Stimulated activated naive B cell treated with anti-CD40 and anti-IgM and Interleukin-4, amounts not matched to agents 10 μg/mL and 1 μg/mL and 100 μg/mL, for 72 hours (primary cell): ENCODE results near the gene SNX24.

Experiments
- ATAC-seq, 2 donors: fragments of 150-1000 bp; cut with Tn5 transposase; replicated peaks; 2 replicates each; pipeline ENCODE4 v1.10.0; 2021; ENCODE audit warnings: moderate library complexity in 1 of 2
- DNase-seq: peaks from one replicate; pipeline ENCODE4 v3.0.0; 2021
- H3K27ac Mint-ChIP-seq: one replicate; pipeline ENCODE4 v1.8.0; 2022; ENCODE audit warnings: mild to moderate bottlenecking, mixed read lengths
- H3K27me3 Mint-ChIP-seq, 2 donors: one replicate each; pipeline ENCODE4 v1.8.0; 2022; ENCODE audit warnings: mixed read lengths in 2 of 2
- H3K36me3 Mint-ChIP-seq, 2 donors: one replicate each; pipeline ENCODE4 v1.8.0; 2022; ENCODE audit warnings: mixed read lengths in 2 of 2, mild to moderate bottlenecking in 1 of 2
- H3K4me1 Mint-ChIP-seq, 2 donors: one replicate each; pipeline ENCODE4 v1.8.0; 2022; ENCODE audit warnings: mixed read lengths in 2 of 2, mild to moderate bottlenecking in 1 of 2
- H3K4me3 Mint-ChIP-seq, 2 donors: one replicate each; pipeline ENCODE4 v1.8.0; 2022; ENCODE audit warnings: mild to moderate bottlenecking in 2 of 2, mixed read lengths in 2 of 2, moderate library complexity in 1 of 2
- H3K9me3 Mint-ChIP-seq, 2 donors: one replicate each; pipeline ENCODE4 v1.8.0; 2022; ENCODE audit warnings: mixed read lengths in 2 of 2, mild to moderate bottlenecking in 1 of 2

SNX24 gene

DNA sequence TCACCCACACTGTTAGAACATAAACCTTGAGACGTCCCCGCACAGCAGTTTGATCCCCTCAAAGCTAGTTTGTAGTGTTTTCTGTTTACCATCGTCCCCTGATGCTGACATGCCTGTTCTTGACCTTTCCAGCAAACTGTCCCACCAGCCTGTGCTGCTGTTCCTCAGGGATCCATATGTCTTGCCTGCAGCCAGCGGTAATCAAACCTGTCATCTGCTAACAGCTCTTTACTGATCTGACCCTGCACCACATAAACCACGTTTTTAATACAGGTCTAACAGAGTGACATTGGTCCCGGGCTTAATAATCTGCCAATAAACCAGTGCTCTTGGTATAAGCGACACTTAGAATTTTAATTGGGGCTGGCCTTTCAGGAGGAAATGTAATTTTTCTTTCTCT lies 156.4 kb downstream of the SNX24 start:
- H3K27ac Mint-ChIP-seq = no peak overlapping the region
- no peaks in the 10 kb centered on the region for H3K9me3 Mint-ChIP-seq
- no peak overlapping the region for H3K4me3 Mint-ChIP-seq
- no peak for ATAC-seq
- no peaks in the 10 kb centered on the region for H3K36me3 Mint-ChIP-seq
- no peak for DNase-seq
- peaks cover 0 to 6% of the 10 kb centered on the region in 2 donors for H3K4me1 Mint-ChIP-seq
- H3K27me3 Mint-ChIP-seq = peaks cover 0 to 5% of the 10 kb centered on the region in 2 donors

DNA sequence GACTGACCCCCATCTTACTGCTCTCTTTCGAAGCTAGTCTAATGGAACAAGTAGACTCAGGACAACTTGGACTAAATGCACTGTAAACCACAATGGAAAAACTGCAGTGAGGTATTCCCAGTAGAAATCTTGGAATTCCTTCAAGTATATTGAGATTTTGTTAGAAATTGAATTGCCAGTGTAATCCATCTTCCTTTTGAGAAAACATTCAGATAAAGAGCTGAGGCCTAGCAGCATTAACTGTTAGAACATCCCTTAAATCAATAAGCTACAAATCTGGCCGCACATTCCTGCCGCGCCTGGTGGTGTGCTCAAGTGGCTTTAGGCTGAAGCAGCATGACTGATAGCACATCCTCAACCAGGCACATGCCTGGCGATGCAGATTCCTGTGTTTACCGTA lies 161.8 kb downstream of the SNX24 start:
- ATAC-seq (no peak), DNase-seq (no peak)
- Mint-ChIP-seq H3K4me3 (no peak overlapping the region), H3K36me3 (no peaks in the 10 kb centered on the region), H3K27me3 (no peaks in the 10 kb centered on the region), H3K27ac (no peak overlapping the region), H3K4me1 (no peaks in the 10 kb centered on the region), H3K9me3 (no peaks in the 10 kb centered on the region)

DNA sequence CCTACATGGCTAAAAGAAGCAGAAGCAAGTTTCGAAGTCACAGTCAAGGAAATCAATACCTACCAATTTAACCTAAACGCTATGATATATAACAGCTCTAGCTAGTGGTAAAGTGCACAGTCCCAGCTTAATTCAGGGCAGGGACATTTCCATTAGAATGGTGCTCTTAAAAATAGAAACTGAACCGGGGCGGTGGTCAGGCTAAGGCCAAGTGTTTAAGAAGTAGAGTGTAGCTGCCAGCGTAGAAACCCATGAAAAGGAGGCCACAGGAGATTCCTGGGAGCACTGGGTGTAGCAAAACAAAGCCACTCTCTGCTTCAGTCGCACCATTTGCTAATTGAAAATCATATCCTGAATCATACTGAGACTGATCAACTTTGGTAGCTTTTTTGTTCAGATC lies 162.3 kb downstream of the SNX24 start:
- DNase-seq (no peak), ATAC-seq (no peak)
- Mint-ChIP-seq H3K27ac (no peak overlapping the region), H3K4me3 (no peak overlapping the region), H3K4me1 (no peaks in the 10 kb centered on the region), H3K9me3 (no peaks in the 10 kb centered on the region), H3K27me3 (no peaks in the 10 kb centered on the region), H3K36me3 (no peaks in the 10 kb centered on the region)

DNA sequence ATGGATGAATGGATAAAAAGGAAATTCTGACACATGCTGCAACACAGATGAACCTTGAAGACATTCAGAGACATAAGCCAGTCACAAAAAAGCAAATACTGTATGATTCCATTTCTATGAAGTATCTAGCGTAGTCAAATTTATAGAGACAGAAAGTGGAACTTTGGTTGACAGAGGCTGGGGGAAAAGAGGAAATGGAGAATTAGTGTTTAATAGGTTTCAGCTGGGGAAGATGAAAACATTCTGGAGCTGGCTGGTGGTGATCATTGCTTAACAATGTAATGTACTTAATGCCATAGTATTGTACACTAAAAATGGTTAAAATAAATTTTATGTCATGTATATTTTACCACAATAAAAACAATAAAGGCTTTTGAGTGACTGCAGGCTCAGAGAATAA lies 166.9 kb downstream of the SNX24 start:
- H3K27me3 Mint-ChIP-seq = peaks cover 4 to 7% of the 10 kb centered on the region in 2 donors
- no peak overlapping the region for H3K27ac Mint-ChIP-seq
- no peak for ATAC-seq
- H3K9me3 Mint-ChIP-seq = peaks cover 0 to 4% of the 10 kb centered on the region in 2 donors
- H3K4me3 Mint-ChIP-seq = no peak overlapping the region
- no peaks in the 10 kb centered on the region for H3K4me1 Mint-ChIP-seq
- H3K36me3 Mint-ChIP-seq = peaks cover 0 to 2% of the 10 kb centered on the region in 2 donors
- DNase-seq = no peak

DNA sequence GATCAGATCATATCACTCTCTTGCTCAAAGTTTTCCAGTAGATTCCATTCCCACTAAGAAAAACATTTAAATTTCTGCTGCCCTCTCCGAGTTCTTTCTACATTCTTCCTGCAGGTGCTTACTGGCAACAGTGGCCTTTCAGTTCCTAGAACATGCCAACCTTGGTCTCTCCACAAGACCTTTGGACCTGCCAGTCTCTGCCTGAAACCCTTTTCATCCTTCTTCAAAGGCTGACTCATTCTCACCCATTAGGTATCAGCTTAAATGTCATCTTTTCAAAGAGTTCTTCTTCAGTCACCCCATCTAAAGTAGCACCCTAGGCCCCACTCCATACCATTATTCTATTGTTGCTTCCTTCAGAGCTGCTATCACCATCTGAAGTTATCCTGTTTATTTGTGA lies 169.3 kb downstream of the SNX24 start:
- no peak overlapping the region for H3K27ac Mint-ChIP-seq
- H3K4me1 Mint-ChIP-seq = no peaks in the 10 kb centered on the region
- H3K27me3 Mint-ChIP-seq = peaks cover 4 to 7% of the 10 kb centered on the region in 2 donors
- ATAC-seq = no peak
- H3K4me3 Mint-ChIP-seq = no peak overlapping the region
- peaks cover 0 to 2% of the 10 kb centered on the region in 2 donors for H3K36me3 Mint-ChIP-seq
- peaks cover 0 to 4% of the 10 kb centered on the region in 2 donors for H3K9me3 Mint-ChIP-seq
- no peak for DNase-seq

DNA sequence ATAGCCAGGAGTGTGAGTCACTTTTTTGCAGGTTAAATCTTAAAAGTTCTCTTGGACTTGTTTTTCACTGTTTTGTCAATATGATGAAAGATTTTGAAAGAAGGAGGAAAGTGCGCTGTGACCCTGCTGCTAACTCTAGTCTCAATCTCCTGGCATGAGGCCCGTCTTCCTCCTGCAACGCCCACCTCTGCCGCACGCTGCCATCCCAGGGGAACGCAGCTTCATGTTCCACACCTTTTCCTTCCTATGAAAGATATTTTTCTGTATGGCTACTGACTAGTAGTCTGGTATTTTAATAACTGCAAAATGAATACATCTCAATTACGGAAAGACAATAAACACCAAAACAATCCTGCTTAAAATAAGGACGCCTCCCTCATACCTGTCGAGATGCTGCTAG lies 182.8 kb downstream of the SNX24 start:
- Mint-ChIP-seq H3K27me3 (peaks cover 42 to 50% of the 10 kb centered on the region in 2 donors), H3K4me3 (no peak overlapping the region), H3K27ac (no peak overlapping the region), H3K36me3 (no peaks in the 10 kb centered on the region), H3K4me1 (no peaks in the 10 kb centered on the region), H3K9me3 (no peaks in the 10 kb centered on the region)
- DNase-seq (no peak), ATAC-seq (no peak)

DNA sequence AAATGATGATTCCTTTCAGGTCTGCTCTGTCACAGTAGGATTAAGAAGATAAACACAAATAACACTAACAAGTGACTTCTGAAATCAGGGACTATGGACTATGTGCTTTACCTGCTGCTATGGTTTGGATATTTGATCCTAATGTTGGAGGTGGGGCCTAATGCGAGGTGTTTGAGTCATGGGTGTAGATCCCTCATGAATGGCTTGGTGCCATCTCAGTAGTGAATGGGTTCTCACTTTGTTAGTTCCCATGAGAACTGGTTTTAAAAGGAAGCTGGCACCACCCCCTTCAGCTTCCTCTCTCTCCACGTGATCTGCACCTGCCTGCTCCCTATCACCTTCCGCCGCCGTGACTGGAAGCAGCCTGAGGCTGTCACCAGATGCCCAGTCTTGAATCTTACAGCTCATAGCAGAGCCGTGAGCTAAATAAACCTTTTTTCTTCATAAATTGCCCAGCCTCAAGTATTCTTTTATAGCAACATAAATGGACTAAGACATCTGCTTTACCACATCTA lies 187.8 kb downstream of the SNX24 start:
- peaks cover 11 to 25% of the 10 kb centered on the region in 2 donors for H3K4me1 Mint-ChIP-seq
- no peak for DNase-seq
- ATAC-seq = no peak
- peaks cover 64 to 79% of the 10 kb centered on the region in 2 donors for H3K27me3 Mint-ChIP-seq
- no peaks in the 10 kb centered on the region for H3K9me3 Mint-ChIP-seq
- no peak overlapping the region for H3K27ac Mint-ChIP-seq
- H3K4me3 Mint-ChIP-seq = no peak overlapping the region
- H3K36me3 Mint-ChIP-seq = no peaks in the 10 kb centered on the region

DNA sequence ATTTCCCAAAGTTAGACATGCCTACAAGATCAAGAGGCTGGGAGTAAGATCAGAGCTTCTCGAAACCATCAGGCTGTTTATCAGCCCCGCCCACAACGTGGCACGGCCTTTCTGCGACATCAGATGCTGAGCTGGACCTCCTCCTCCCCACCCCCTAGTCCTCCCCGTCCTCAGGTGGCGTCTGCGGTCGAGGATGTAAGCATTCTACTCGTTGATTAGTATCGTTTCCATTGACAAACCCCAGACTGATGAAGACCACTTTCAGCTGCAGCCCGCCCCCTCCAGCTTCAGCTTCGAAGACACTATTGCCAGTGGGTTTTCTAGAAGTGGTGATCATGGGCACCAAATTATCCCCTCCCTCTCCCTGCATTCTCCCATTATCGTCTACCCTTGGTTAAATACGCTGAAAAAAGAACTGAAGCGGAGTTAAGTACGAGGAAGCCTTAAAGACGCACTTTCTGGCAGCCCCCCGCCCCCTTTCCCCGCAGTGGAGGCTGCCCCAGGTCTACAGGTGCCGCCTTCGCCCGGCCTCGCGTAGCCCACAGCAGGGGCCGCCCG lies 190.0 kb downstream of the SNX24 start:
- Mint-ChIP-seq H3K4me3 (peak overlapping the region; percentile 84 to 92), H3K27me3 (peaks cover 63 to 87% of the 10 kb centered on the region in 2 donors)
- peak; percentile 11 for DNase-seq

DNA sequence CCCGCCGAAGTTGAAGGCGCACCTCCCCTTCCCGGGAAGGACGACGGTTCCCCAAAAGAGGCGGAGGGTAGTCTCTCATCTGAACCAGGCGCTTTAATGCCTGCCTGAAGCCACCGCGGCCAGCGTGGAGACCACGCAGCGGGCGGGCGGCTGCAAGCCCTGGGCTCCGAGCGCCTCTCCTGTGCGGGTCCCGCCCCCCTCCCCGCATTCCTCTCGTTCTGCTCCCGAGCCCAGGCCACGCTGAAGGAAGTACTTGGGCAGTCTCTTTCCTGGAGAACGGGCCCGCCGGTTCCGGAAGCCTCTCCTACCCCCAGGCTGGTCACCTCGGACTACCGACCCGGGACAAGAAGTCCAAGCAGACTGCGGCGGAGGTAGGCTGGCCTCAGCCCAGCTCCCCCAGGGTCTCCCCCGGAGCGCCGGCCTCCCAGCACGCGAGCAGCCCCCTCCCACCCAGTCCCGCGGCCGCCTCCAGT lies 190.5 kb downstream of the SNX24 start:
- Mint-ChIP-seq H3K4me3 (peak overlapping the region; percentile 84 to 92), H3K36me3 (no peaks in the 10 kb centered on the region), H3K9me3 (peaks cover 0 to 2% of the 10 kb centered on the region in 2 donors), H3K27me3 (peaks cover 57 to 82% of the 10 kb centered on the region in 2 donors), H3K4me1 (peaks cover 11 to 25% of the 10 kb centered on the region in 2 donors), H3K27ac (no peak overlapping the region)
- ATAC-seq = peak; percentile 45 to 58
- peak; percentile 3 for DNase-seq

More for the DNA sequence above, 190.0 kb downstream of the SNX24 start:
- Mint-ChIP-seq H3K4me1 (peaks cover 11 to 25% of the 10 kb centered on the region in 2 donors), H3K27ac (no peak overlapping the region), H3K36me3 (no peaks in the 10 kb centered on the region), H3K9me3 (peaks cover 0 to 2% of the 10 kb centered on the region in 2 donors)
- ATAC-seq = peak; percentile 66 to 74

DNA sequence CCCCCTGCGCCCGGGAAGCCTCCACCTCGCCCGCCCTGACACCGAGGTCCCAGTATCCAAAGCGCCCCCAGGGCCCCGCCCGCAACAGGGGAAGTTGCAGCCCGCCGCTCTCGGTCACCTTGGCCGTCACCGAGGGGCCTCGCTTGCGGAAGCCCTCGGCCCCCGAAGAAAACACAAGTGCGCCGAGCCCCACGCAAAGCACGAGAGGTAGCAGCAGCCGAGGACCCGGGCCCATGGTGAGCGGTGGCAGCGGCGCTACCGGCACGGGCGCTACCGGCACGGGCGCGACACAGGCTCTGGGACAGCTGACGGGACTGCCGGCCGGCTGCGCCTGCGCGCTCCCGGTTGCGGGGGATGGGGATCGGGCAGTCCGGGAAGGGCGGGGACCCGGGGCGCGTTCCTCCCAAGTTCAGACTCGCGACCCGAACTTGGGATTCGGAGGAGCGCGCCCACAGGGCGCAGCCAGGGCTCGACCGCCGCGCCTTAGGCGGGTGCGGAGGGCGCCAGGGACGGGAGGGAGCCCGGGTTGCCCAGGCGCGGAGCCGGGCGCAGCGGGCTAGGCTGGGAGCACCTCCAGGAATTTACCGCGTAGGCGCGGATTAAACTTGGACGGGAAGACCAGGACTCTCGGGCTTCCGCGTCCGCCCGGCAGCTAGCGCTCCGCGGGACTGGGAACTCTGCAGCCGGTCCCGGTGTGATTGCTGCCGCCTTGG lies 191.1 kb downstream of the SNX24 start, which contains the start of gene PPIC:
Gene PPIC (minus strand): TSS at position 335 of the 713 bp plus-strand sequence. CDS start 100 bp downstream, at position 235.
- DNase-seq (peak; percentile 19), ATAC-seq (peak; percentile 61 to 65)
- Mint-ChIP-seq H3K27ac (peak within 1 kb of the TSS; percentile 70), H3K4me3 (peak within 1 kb of the TSS; percentile 84 to 92), H3K27me3 (peaks cover 53 to 76% of the 10 kb centered on the region in 2 donors), H3K9me3 (peaks cover 0 to 2% of the 10 kb centered on the region in 2 donors), H3K36me3 (no peaks in the 10 kb centered on the region), H3K4me1 (peaks cover 11 to 25% of the 10 kb centered on the region in 2 donors)

DNA sequence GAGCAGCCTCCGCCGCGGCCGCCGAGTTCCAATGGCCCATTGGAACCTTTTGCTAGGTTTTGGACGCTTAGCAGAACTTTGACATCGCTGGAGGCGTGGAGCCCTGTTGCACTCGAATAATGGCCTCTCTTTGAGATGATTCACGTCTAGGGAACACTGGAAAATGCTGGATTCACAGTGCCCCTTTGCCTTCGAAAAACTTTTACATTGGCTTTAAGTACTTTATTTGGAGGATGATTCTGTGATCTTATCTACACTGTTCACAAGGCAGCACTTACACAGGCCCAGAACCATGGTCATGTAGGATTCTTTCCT lies 191.6 kb downstream of the SNX24 start:
- no peak for ATAC-seq
- H3K4me3 Mint-ChIP-seq = peak overlapping the region; percentile 18 to 92
- H3K9me3 Mint-ChIP-seq = peaks cover 0 to 2% of the 10 kb centered on the region in 2 donors
- H3K36me3 Mint-ChIP-seq = no peaks in the 10 kb centered on the region
- no peak for DNase-seq
- no peak overlapping the region for H3K27ac Mint-ChIP-seq
- peaks cover 11 to 25% of the 10 kb centered on the region in 2 donors for H3K4me1 Mint-ChIP-seq
- H3K27me3 Mint-ChIP-seq = peaks cover 48 to 71% of the 10 kb centered on the region in 2 donors

DNA sequence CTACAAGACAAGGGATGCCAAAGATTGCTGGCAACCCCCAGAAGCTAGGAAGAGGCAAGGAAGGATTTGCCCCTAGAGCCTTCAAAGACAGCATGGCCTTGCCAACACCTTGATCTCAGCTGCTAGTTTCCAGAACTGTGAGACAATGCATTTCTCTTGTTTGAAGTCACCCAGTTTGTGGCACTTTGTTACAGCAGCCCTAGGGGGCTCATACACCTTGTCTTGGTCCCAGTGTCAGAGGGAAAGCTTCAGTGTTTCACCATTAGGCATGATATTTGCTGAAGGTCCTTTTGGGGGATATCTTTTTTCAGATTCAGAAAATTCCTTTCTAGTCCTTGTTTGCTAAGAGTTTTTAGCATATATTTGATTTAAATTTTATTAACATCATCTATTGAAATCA lies 194.3 kb downstream of the SNX24 start:
- H3K36me3 Mint-ChIP-seq = no peaks in the 10 kb centered on the region
- peaks cover 42 to 61% of the 10 kb centered on the region in 2 donors for H3K27me3 Mint-ChIP-seq
- H3K9me3 Mint-ChIP-seq = peaks cover 0 to 2% of the 10 kb centered on the region in 2 donors
- H3K27ac Mint-ChIP-seq = no peak overlapping the region
- ATAC-seq = no peak
- DNase-seq = no peak
- H3K4me3 Mint-ChIP-seq = no peak overlapping the region
- H3K4me1 Mint-ChIP-seq = peaks cover 11 to 23% of the 10 kb centered on the region in 2 donors

DNA sequence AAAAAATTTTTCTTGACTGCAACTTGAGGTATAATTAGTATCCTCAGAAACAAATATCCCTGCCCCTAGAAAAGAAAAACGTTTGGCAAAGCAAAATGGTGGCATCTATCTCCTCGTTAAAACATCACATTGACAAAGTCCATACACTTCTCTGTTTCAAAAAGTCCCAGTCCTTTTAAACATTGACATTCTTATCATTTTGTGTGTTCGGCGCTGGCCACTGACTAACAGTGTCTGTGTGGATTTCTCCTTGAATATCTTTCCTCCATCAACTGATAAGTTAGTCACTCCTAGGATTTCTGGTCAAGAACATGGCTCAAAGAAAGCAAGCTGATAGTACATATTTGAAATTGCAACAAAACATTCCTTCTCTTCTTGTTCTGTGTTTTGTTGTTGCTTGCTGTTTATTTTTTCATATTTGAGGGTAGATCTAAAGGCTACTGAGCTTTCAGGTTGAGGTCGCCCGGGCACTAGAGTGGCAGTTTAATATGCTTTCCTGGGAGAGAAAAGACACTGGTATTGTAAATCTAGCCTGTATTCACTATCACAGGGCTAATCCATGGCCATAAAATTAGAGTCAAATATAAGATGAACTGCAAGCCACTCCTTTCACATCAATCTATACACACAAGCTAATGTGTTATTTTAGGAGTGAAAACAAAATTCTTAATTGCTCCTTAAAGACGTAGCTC lies 199.7 kb downstream of the SNX24 start:
- ATAC-seq (no peak), DNase-seq (no peak)
- Mint-ChIP-seq H3K36me3 (no peaks in the 10 kb centered on the region), H3K27me3 (peaks cover 21 to 32% of the 10 kb centered on the region in 2 donors), H3K4me1 (no peaks in the 10 kb centered on the region), H3K4me3 (no peak overlapping the region), H3K27ac (no peak overlapping the region), H3K9me3 (no peaks in the 10 kb centered on the region)

DNA sequence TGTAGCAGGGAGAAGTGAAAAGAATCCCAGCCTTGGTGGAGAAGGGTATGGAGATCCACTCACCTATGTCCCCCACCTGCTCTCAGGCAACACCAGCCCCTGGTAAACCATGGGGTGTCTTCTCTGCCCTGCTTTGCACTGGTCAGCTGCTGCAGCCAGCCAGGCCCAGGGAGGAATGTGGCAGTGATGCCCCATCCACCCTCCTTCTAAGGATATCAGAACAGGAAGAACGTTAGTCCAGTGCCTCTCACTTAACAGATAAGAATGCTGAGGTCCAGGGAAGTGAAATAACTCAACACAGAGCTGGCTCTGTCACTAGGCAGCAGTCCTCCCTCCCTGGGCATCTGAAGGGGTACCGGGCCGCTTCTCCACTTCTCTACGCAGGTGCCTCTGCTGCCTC lies 200.8 kb downstream of the SNX24 start:
- H3K9me3 Mint-ChIP-seq = peaks cover 0 to 2% of the 10 kb centered on the region in 2 donors
- no peak for ATAC-seq
- no peaks in the 10 kb centered on the region for H3K36me3 Mint-ChIP-seq

More for the DNA sequence above, 200.8 kb downstream of the SNX24 start:
- H3K27ac Mint-ChIP-seq = no peak overlapping the region
- peaks cover 29 to 43% of the 10 kb centered on the region in 2 donors for H3K27me3 Mint-ChIP-seq
- H3K4me1 Mint-ChIP-seq = no peaks in the 10 kb centered on the region
- no peak for DNase-seq
- H3K4me3 Mint-ChIP-seq = no peak overlapping the region
